Stimulated activated CD4-positive, alpha-beta T cell treated with anti-CD3 and anti-CD28 coated beads, Interleukin-1b, Interleukin-23, amount 100 ng/mL, for 24 hours (primary cell): ENCODE data around the gene MMP23B.
"Not testable (repeated sequence)": the region's sequence is repeated elsewhere in the genome, so short reads cannot be mapped to it uniquely, and the experiment has no call there.

Source experiments
- DNase-seq, 4 experiments: peaks; one replicate each; pipeline ENCODE4 v3.0.0-alpha.2; 2020; ENCODE audit warnings: low read depth in 4 of 4, low spot score in 1 of 4

MMP23B gene

DNA sequence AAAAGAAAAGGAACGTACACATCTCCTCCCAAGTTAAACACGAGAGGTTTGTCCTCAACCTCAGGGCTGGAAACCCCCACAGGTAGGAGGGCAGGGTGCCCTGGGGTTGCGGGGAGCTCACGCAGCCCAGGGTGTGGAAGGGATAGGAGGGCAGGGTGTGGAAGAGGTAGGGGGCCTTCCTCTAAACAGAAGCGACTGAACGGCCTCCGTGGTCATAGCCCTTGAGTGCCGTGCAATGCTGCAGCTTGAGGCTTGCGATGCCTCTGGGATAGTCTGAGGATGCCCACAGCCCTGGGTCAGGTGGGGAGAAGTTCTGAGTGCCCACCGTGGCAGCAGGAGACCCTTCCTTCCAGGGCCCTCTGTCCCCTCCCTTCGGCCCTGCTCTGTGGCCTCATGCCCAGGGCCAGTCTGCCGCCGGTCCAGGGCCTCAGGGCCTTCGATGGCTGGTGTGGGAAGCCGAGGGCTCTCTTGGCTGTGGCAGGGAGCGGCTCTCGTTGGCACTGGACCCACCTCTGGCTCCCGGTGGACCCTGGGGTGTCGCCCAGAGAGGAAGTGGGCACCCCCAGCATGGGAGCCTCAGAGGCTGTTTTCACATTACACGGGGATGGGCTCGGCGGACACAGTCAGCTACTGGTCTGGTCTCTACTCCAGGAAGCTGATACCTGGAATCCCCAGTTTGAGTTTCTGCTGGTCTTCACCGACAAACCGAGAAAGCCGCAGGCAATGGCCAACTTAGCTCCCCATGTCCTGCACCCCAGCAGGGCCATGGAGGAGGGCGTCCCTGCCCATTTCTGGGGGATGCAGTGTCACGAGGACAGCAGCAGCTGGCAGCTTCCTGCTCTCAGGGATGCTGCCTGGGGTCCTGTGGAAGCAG is 33.2 kb downstream of the MMP23B start:
- no peak for DNase-seq

DNA sequence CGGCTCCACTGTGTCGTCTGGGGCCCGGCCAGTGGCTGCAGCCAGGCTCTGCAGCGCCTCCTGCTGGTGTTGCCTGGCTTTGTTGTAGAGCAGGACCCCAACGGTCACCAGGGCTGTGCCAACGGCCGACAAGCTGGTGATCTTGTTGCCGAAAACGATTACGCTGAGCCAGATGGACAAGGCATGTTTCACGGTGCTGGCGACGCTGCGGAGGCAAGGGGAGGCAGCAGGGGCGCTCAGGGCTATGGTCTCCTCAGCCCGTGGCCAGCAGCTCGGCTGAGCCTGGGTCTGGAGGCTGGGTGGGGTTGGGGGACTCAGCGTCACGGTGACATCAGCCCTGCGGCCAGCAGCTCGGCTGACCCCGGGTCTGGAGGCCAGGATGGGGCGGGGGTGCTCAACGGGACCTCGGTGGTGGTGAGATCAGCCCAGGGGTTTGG is 33.9 kb downstream of the MMP23B start:
- peak in 1 of 4 experiments; percentile 25 for DNase-seq

GRCh38 chr1:1666526-1666925 is 34.6 kb downstream of the MMP23B start:
- DNase-seq = no peak

GRCh38 chr1:1669468-1670440 is 37.8 kb downstream of the MMP23B start:
- DNase-seq = no peak

DNA sequence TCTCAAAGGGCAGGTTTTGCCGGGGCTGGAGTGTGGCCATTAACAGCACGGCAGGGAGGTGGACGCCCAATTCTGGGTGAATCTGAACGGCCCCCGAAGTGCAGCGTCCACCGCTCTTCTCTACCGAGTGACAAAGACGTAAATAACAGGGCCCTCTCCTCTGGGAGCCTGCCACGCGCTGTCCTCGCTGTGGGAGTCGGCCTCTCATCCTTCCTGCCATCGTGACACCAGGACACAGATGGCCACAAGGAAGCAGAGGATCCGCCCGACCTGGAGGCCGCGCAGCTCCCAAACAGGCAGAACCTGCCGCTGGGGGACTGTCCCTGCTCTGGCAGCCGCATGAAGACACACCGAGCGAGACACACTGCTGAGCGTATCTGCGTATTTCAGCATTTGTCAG is 38.9 kb downstream of the MMP23B start:
- DNase-seq = no peak

DNA sequence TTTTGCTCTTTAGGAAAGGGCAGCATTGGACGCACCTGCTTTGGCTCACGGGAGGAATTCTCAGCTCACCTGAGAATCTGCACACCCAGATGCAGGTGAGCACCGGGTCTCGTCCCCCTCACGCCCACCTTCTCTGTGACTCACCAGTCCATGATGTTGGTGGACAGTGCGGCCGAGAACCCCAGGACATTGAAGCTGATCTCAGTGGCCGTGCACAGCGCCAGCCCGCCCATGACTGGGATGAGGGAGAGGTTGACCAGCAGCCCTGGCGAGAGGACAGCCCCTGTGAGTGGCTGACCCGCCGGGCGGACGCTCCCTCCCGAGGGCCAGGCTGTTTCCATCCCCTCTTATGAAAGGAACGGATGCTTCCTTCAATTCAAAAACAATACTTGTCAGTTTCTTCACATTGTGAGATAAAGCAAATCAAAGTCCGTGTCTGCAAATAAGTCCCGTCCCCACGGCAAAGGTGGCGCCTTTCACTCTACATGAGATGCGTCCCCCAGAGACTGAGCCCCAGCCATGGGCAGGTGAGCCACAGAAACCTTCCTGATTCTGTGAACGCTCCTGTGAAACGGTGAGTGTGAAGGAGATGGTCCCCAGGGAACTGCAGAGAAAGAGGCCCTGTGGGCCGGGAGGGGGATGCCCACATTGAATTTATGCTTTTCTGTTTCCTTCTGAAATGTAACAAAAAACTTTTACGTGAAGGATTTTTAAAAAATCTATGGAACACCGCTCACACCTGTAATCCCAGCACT is 39.6 kb downstream of the MMP23B start:
- DNase-seq = no peak

DNA sequence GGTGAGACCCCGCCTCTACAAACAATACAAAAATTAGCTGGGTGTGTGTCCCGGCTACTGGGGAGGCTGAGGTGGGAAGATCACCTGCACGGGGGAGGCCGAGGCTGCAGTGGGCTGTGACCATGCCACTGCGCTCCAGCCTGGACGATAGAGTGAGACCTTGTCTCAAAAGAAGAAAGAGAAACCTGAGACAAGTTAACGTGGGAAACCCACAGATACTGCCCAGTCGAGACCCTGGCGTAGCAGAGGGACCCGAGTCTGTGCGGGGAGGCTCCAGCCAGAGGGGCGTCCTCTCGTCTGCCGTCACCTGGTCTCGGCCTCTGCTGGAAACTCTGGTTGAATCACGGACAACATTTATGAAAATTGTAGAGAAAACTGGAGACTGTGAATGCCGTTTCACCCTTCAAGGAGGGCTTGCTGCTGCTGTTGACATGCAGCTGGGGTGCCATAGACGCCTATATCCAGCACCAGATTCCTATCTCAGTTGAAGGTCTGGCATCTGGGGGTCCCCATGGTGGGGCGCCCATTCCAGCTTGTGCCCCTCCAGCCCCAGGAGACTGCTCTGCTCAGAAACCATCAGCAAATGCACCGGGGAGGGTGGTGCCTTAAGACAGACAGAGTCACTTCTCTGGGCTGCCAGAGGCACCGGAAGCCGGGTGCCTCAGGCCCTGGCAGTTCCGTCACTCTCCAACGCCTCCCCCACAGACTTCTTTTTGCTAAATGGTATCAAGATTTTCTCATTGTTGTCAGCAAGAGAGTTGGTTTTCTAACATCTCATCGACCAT is 40.4 kb downstream of the MMP23B start:
- DNase-seq = no peak

DNA sequence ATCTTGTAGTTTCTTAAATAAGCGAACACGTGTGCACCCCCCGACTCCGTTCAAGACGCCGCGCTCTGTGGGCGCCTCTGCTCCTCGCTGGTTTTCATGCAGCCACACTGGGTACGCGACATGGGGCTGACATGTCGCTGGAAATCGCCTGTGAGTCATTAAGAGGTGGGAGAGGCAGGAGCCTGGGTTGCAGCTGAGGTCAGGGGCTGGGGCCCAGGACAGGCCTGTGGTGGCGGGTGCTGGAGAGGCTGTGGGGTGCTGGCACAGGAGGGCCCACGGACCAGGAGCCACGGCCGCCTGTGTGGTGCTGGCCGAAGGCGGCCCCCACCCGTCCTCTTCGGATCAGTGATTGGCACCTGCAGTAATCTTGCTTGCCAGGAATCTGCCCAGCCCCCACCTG is 42.8 kb downstream of the MMP23B start:
- not testable (repeated sequence) for DNase-seq

DNA sequence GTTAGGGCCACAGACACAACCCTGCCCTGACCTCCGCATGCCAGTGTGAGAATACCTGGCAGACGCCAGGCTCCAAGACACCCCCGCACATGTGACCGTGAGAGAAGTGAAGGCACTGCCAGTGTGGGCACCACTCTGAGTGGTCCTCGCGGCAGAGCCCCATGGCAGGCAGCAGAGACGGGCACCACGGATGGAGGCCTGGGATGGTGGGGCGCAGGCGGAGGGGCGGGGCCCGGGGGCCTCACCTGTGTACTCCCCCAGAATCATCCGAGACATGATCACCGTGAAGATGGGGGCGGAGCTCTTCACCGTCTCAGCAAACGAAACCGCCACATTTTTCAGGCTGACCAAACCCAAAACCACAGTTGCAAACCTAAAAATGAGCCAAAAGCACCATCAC is 43.2 kb downstream of the MMP23B start:
- not testable (repeated sequence) for DNase-seq

GRCh38 chr1:1676087-1676486 is 44.1 kb downstream of the MMP23B start:
- not testable (repeated sequence) for DNase-seq

GRCh38 chr1:1677718-1678580 is 46.0 kb downstream of the MMP23B start:
- peak in 3 of 4 experiments; percentile 25 to 30 (median 27) for DNase-seq

- peak in 2 of 4 experiments; percentile 39 to 48 for DNase-seq
Observed at GRCh38 chr1:1678581-1679380, 46.8 kb downstream of the MMP23B start.

- no peak for DNase-seq
Observed at GRCh38 chr1:1680031-1680911, 48.3 kb downstream of the MMP23B start.

DNA sequence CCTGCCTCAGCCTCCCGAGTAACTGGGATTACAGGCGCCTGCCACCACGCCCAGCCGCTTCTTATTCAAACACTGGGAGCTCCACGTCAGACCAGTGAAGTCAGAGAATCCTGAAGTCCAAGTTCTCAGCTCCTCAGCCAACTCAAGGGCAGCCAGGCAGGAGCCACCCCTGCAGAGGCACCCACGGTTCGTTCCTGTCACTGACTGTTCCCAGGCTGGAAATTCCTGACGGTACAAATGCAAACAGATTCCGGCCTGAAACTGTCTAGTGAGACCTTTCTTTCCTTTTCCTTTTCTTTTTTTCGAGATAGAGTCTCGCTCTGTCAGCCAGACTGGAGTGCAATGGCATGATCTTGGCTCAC is 48.9 kb downstream of the MMP23B start:
- no peak for DNase-seq

- no peak for DNase-seq
Observed at GRCh38 chr1:1683104-1683905, 51.3 kb downstream of the MMP23B start.
